NT2/D1 (cell line): Measurements from ENCODE around the gene BLM.

Source experiments
- YY1 ChIP-seq: IDR thresholded peaks from 2 replicates; pipeline ENCODE4 v1.6.1; 2011; ENCODE audit not compliant: insufficient read length, insufficient read depth
- ZNF274 ChIP-seq: IDR thresholded peaks from 2 replicates; pipeline ENCODE4 v1.6.1; 2011; ENCODE audit warnings: mild to moderate bottlenecking, low read depth, low read length

DNA sequence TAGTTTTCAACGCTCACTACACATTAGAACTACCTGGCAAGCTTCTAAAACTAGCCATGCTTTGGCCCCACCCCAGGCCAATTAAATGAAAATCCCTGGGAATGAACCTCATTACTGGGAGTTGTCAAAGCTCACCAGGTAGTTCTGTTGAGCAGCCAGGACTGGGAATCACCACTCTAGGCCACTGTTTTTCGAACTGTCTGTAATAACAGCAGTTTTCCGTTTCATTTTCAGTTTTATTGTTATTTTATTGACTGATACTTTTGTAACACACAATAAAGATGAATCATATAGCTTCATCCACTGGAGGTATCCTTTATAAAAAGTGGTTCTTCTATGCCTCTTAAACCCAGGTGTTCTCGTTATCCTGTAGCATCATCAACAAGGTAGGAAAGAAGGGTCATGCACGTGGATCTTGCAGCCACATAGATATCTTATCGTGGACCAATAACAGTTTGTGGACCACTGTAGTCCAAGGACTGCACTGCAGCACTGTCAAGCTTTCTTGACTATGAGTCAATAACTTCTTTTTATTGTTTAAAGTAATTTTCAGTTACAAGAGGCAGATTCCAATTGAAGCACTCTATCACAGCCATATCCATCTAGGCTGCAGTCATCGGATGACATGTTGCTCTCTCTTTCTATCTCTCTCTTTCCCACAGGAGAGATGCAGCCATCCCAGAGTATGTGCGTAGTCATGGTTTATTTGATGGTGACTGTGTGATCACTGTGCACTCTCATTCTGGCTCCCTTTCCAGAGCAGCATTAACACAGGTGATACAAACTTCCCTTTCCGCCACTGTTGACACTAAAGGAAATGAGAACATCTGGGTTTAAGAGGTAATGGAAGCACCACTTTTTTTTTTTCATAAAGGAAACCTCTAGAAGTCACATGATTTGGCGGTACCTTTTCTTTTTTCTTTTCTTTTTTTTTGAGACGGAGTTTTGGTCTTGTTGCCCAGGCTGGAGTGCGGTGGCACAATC lies 39.0 kb upstream of the BLM start:
- TF ChIP-seq YY1 (no peak), ZNF274 (no peak)
